ENCODE measurements around the gene CELF2. TPM values are rescaled to one million over a fixed set of nuclear protein-coding genes. Genes with fewer than 3 reads are reported as not detected.

The CELF2 gene
- total RNA-seq, 1 donor from 2014 or later: 54.3 TPM

- H3K36me3 ChIP-seq: no peaks in the 10 kb centered on the region
- H3K27me3 ChIP-seq: no peaks in the 10 kb centered on the region
- no peak for DNase-seq (ENCODE audit: extremely low spot score in 2 of 2)
- intact Hi-C loops (cut with DNase I): no loop called here
- H3K4me3 ChIP-seq: no peak overlapping the region
- TF ChIP-seq POLR2AphosphoS5 (IDR thresholded peaks at IDR 0.05; ENCODE audit: insufficient read depth in 1 of 2, low read depth in 1 of 2) (no peak), POLR2A (IDR thresholded peaks at IDR 0.05) (no peak), CTCF (IDR thresholded peaks at IDR 0.05) (no peak)
- no peaks in the 10 kb centered on the region for H3K9me3 ChIP-seq
- no peaks in the 10 kb centered on the region for H3K4me1 ChIP-seq
- H3K27ac ChIP-seq: no peak overlapping the region
These were observed 200.7 kb downstream of the CELF2 start for GRCh38 chr10:11218395-11218794.

GRCh38 chr10:11219431-11219830, 201.8 kb downstream of the CELF2 start:
- H3K9me3 ChIP-seq: no peaks in the 10 kb centered on the region
- H3K4me1 ChIP-seq: no peaks in the 10 kb centered on the region
- DNase-seq (ENCODE audit: extremely low spot score in 2 of 2): no peak
- TF ChIP-seq POLR2AphosphoS5 (IDR thresholded peaks at IDR 0.05; ENCODE audit: insufficient read depth in 1 of 2, low read depth in 1 of 2): no peak
- TF ChIP-seq CTCF (IDR thresholded peaks at IDR 0.05): no peak
- no peak for TF ChIP-seq POLR2A (IDR thresholded peaks at IDR 0.05)
- no peaks in the 10 kb centered on the region for H3K27me3 ChIP-seq
- no peaks in the 10 kb centered on the region for H3K36me3 ChIP-seq
- no peak overlapping the region for H3K27ac ChIP-seq
- no peak overlapping the region for H3K4me3 ChIP-seq
- intact Hi-C loops (cut with DNase I): no loop called here

- intact Hi-C loops (cut with DNase I): no loop called here
- H3K36me3 ChIP-seq: no peaks in the 10 kb centered on the region
- H3K9me3 ChIP-seq: no peaks in the 10 kb centered on the region
- no peak overlapping the region for H3K4me3 ChIP-seq
- H3K4me1 ChIP-seq: peaks cover 8% of the 10 kb centered on the region
- no peak for DNase-seq (ENCODE audit: extremely low spot score in 2 of 2)
- TF ChIP-seq POLR2A (IDR thresholded peaks at IDR 0.05): no peak
- TF ChIP-seq CTCF (IDR thresholded peaks at IDR 0.05): no peak
- TF ChIP-seq POLR2AphosphoS5 (IDR thresholded peaks at IDR 0.05; ENCODE audit: insufficient read depth in 1 of 2, low read depth in 1 of 2): no peak
- H3K27ac ChIP-seq: no peak overlapping the region
- no peaks in the 10 kb centered on the region for H3K27me3 ChIP-seq
These were observed 205.4 kb downstream of the CELF2 start for GRCh38 chr10:11223081-11223480.

- no peak for DNase-seq (ENCODE audit: extremely low spot score in 2 of 2)
- Histone ChIP-seq H3K27ac (no peak overlapping the region), H3K4me1 (peaks cover 8% of the 10 kb centered on the region), H3K36me3 (no peaks in the 10 kb centered on the region), H3K27me3 (no peaks in the 10 kb centered on the region), H3K4me3 (no peak overlapping the region), H3K9me3 (no peaks in the 10 kb centered on the region)
- TF ChIP-seq POLR2A (IDR thresholded peaks at IDR 0.05) (no peak), POLR2AphosphoS5 (IDR thresholded peaks at IDR 0.05; ENCODE audit: insufficient read depth in 1 of 2, low read depth in 1 of 2) (no peak), CTCF (IDR thresholded peaks at IDR 0.05) (no peak)
- intact Hi-C loops (cut with DNase I): no loop called here
These were observed 206.0 kb downstream of the CELF2 start for GRCh38 chr10:11223507-11224140.

GRCh38 chr10:11224321-11224720, 206.6 kb downstream of the CELF2 start:
- intact Hi-C loops (cut with DNase I): no loop called here

More at GRCh38 chr10:11224321-11224720, 206.6 kb downstream of the CELF2 start:
- Histone ChIP-seq H3K27me3 (no peaks in the 10 kb centered on the region), H3K4me3 (no peak overlapping the region), H3K27ac (no peak overlapping the region), H3K4me1 (peaks cover 8% of the 10 kb centered on the region), H3K9me3 (no peaks in the 10 kb centered on the region), H3K36me3 (no peaks in the 10 kb centered on the region)
- TF ChIP-seq CTCF (IDR thresholded peaks at IDR 0.05) (no peak), POLR2A (IDR thresholded peaks at IDR 0.05) (no peak), POLR2AphosphoS5 (IDR thresholded peaks at IDR 0.05; ENCODE audit: insufficient read depth in 1 of 2, low read depth in 1 of 2) (no peak)
- DNase-seq (ENCODE audit: extremely low spot score in 2 of 2): no peak

All from vagina (tissue), 2 donors.